C1 segment of cervical spinal cord (tissue), 14 donors: ENCODE measurements around the gene SKIC8.

Source experiments
- DNase-seq, 14 donors: peaks; one replicate each; lab custom pipeline; 2025; lab: John Stamatoyannopoulos, UW

The SKIC8 gene

GRCh38 chr15:78292219-78292618 is 7.2 kb downstream of the SKIC8 start:
- no peak for DNase-seq

GRCh38 chr15:78291698-78292097 is 7.7 kb downstream of the SKIC8 start:
- no peak for DNase-seq

GRCh38 chr15:78291052-78291451 is 8.4 kb downstream of the SKIC8 start:
- DNase-seq = no peak

- no peak for DNase-seq
Observed at GRCh38 chr15:78290222-78290621, 9.2 kb downstream of the SKIC8 start.

GRCh38 chr15:78284758-78285157 is 14.7 kb downstream of the SKIC8 start:
- DNase-seq = no peak

- DNase-seq = no peak
Observed at GRCh38 chr15:78282324-78282723, 17.1 kb downstream of the SKIC8 start.

GRCh38 chr15:78280319-78281072 is 18.9 kb downstream of the SKIC8 start:
- DNase-seq = peak in 1 of 14 donors; percentile 13

GRCh38 chr15:78276064-78276943 is 23.1 kb downstream of the SKIC8 start:
- DNase-seq = no peak

GRCh38 chr15:78274994-78275393 is 24.4 kb downstream of the SKIC8 start:
- no peak for DNase-seq

GRCh38 chr15:78272776-78273175 is 26.6 kb downstream of the SKIC8 start:
- no peak for DNase-seq

GRCh38 chr15:78272316-78272715 is 27.1 kb downstream of the SKIC8 start:
- no peak for DNase-seq

- no peak for DNase-seq
Observed at GRCh38 chr15:78266806-78267205, 32.6 kb downstream of the SKIC8 start.

GRCh38 chr15:78266229-78266628 is 33.2 kb downstream of the SKIC8 start:
- no peak for DNase-seq

GRCh38 chr15:78265752-78266224 is 33.6 kb downstream of the SKIC8 start:
- peak in 1 of 14 donors; percentile 46 for DNase-seq

GRCh38 chr15:78265137-78265460 is 34.3 kb downstream of the SKIC8 start:
- peak in 1 of 14 donors; percentile 45 for DNase-seq

- peak in 12 of 14 donors; percentile 45 to 84 (median 65) for DNase-seq
Observed at GRCh38 chr15:78264304-78265136, 34.9 kb downstream of the SKIC8 start, which contains the start of gene DNAJA4. Gene DNAJA4 (plus strand): TSS chr15:78264562. CDS start chr15:78264764, 202 bp downstream.

GRCh38 chr15:78263907-78264303 is 35.5 kb downstream of the SKIC8 start:
- DNase-seq = no peak

- no peak for DNase-seq
Observed at GRCh38 chr15:78263351-78263781, 36.0 kb downstream of the SKIC8 start.

- DNase-seq = no peak
Observed at GRCh38 chr15:78261062-78261461, 38.3 kb downstream of the SKIC8 start.

- peak in 2 of 14 donors; percentile 13 to 32 for DNase-seq
Observed at GRCh38 chr15:78260489-78260888, 38.9 kb downstream of the SKIC8 start.

GRCh38 chr15:78259232-78259631 is 40.2 kb downstream of the SKIC8 start:
- peak in 1 of 14 donors; percentile 33 for DNase-seq

GRCh38 chr15:78257681-78258080 is 41.7 kb downstream of the SKIC8 start:
- peak in 1 of 14 donors; percentile 12 for DNase-seq
